OCI-LY3 (cell line): ENCODE measurements around the gene ARHGAP28.

Experiments
- CTCF ChIP-seq: fragments of 200-600, 300-600 bp; sonication (generic); IDR thresholded peaks from 2 replicates; pipeline ENCODE4 v1.5.1; 2014; ENCODE audit warnings: antibody characterized with exemption, low read length, low read depth
- EZH2phosphoT487 ChIP-seq: fragments of 200-600 bp; shearing (Covaris generic); IDR thresholded peaks from 2 replicates; pipeline ENCODE4 v1.6.1; 2018; ENCODE audit warnings: antibody characterized with exemption, mixed run types, low read depth

- no peak for TF ChIP-seq CTCF
- TF ChIP-seq EZH2phosphoT487, result no peak
These were observed 69.4 kb downstream of the ARHGAP28 start for GRCh38 chr18:6798896-6799295.
